ENCODE results near the gene GSK3B.
A peak's percentile ranks its signal among the peaks of the same experiment; 100 is the strongest.

The GSK3B gene

DNA sequence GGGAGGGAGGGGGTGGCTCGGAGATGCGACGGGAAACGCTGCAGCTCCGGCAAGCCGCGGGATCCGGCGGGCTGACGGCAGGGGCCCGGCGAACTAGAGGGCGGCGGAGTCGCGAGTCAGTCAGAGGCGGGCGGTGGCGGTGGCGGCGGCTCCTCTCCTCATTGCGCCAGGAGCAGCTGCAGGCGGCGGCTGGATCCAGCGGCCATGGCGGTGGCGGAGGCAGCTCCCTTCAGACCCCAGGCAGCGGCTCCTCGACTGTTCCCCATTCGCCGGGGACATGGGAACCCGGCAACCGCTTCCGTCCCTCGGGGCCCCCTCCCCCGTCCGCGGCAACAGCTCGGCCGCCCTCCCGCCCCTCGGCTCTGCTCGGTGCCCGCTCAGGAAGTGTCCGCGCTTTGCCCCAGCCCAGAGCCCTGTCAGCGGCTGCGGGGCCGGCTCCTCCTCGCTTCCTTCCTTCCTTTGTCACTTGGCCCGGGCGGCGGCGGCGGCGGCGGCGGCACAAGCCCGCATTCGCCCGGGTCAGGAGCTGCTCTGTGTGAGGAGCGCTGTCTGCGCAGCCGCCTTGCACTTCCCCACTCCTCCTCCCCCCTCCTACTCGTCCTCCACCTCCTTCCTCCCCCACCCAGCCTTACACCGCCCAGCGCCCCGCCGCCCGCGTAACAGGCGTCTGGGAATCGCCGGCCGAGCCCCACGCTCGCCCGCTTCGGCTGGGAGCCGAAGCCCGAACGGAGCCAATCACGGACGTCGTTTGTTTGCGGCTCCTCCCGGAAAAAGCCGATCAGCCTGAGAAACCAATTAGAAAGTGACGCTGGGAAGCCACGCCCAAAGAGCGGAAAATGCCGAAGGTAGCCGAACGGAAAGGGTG is at the start of gene GSK3B:
Gene GSK3B (minus strand): TSS at position 537 of the 865 bp plus-strand sequence. CDS start 1,013 bp downstream, outside the sequence.
- peak; percentile 91 for DNase-seq
- no peak for TF ChIP-seq GATA1 (IDR thresholded peaks at IDR 0.05; ENCODE audit: low read depth, low read length)
- TF ChIP-seq POLR2A (IDR thresholded peaks at IDR 0.05; ENCODE audit: low read length), result no peak

- no peak for TF ChIP-seq POLR2A (IDR thresholded peaks at IDR 0.05; ENCODE audit: low read length)
- no peak for TF ChIP-seq GATA1 (IDR thresholded peaks at IDR 0.05; ENCODE audit: low read depth, low read length)
Observed at GRCh38 chr3:120143676-120144075, 49.4 kb upstream of the GSK3B start.

GRCh38 chr3:120142236-120142635 is 48.0 kb upstream of the GSK3B start:
- no peak for TF ChIP-seq POLR2A (IDR thresholded peaks at IDR 0.05; ENCODE audit: low read length)
- no peak for TF ChIP-seq GATA1 (IDR thresholded peaks at IDR 0.05; ENCODE audit: low read depth, low read length)
- no peak for DNase-seq

More at GRCh38 chr3:120143676-120144075, 49.4 kb upstream of the GSK3B start:
- no peak for DNase-seq

DNA sequence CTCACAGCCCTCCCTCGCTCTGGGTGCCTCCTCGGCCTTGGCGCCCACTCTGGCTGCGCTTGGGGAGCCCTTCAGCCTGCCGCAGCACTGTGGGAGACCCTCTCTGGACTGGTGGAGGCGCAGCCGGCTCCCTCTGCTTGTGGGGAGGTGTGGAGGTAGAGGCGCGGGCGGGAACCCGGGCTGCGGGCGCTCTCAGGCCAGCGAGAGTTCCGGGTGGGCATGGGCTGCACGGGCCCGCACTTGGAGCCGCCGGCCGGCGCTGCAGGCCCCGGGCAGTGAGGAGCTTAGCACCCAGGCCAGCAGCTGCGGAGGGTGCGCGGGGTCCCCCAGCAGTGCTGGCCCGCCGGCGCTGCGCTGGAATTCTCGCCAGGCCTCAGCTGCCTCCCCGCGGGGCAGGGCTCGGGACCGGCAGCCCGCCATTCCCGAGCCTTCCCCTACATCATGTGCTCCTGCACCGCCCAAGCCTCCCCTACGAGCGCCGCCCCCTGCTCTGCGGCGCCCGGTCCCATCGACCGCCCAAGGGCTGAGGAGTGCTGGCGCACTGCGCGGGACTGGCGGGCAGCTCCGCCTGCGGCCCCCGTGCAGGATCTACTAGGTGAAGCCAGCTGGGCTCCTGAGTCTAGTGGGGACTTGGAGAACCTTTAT is 46.0 kb upstream of the GSK3B start:
- no peak for DNase-seq
- no peak for TF ChIP-seq POLR2A (IDR thresholded peaks at IDR 0.05; ENCODE audit: low read length)
- TF ChIP-seq GATA1 (IDR thresholded peaks at IDR 0.05; ENCODE audit: low read depth, low read length), result no peak

DNA sequence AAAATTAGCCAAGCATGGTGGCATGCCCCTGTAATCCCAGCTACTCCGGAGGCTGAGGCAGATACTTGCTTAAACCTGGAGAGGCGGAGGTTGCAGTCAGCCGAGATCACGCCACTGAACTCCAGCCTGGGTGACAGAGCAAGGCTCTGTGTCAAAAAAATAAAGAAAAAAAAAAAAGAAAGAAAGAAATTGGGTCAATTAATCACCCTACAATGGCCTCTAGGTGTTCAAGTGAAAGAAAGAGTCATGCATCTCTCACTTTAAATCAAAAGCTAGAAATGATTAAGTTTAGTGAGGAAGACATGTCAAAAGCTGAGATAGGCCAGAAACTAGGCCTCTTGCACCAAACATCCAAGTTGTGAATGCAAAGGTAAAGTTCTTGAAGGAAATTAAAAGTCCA is 44.9 kb upstream of the GSK3B start:
- no peak for DNase-seq
- TF ChIP-seq GATA1 (IDR thresholded peaks at IDR 0.05; ENCODE audit: low read depth, low read length) (no peak), POLR2A (IDR thresholded peaks at IDR 0.05; ENCODE audit: low read length) (no peak)

DNA sequence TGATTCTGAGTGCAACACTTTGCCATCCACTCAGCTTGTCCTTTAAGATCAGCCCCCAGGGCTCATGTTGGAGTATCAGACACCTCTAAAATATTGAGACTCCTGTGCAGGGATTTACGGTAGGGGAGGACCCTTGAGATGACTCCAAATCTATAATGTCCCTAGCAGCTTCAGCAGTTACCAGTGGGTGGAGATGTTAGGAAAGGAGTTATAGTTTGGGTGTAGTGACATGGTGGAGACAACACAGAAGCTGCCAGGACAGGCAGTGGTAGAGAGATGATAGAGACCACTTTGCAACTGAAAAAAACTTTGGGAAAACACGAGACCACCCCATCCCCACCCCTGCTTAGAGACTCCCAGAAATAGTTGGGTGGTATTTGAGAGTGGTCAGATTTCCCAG is 43.3 kb upstream of the GSK3B start:
- TF ChIP-seq POLR2A (IDR thresholded peaks at IDR 0.05; ENCODE audit: low read length) (no peak), GATA1 (IDR thresholded peaks at IDR 0.05; ENCODE audit: low read depth, low read length) (no peak)
- DNase-seq, result no peak

DNA sequence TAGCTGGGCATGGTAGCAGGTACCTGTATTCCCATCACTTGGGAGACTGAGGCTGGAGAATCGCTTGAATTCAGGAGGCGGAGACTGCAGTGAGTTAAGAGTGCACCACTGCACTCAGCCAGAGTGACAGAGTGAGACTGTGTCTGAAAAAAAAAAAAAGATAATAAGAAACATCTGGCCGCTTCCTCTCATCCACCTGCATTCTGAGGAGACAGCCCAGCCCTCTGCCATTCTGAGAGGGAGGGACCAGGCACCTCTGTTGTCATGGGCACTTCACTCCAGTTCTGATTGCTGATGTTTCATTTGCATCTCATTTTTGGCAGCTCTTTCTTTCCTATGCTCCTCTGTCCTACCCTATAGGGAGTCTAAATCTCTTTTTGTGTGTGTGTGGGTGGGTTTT is 36.4 kb upstream of the GSK3B start:
- TF ChIP-seq POLR2A (IDR thresholded peaks at IDR 0.05; ENCODE audit: low read length) (no peak), GATA1 (IDR thresholded peaks at IDR 0.05; ENCODE audit: low read depth, low read length) (no peak)
- DNase-seq, result no peak

DNA sequence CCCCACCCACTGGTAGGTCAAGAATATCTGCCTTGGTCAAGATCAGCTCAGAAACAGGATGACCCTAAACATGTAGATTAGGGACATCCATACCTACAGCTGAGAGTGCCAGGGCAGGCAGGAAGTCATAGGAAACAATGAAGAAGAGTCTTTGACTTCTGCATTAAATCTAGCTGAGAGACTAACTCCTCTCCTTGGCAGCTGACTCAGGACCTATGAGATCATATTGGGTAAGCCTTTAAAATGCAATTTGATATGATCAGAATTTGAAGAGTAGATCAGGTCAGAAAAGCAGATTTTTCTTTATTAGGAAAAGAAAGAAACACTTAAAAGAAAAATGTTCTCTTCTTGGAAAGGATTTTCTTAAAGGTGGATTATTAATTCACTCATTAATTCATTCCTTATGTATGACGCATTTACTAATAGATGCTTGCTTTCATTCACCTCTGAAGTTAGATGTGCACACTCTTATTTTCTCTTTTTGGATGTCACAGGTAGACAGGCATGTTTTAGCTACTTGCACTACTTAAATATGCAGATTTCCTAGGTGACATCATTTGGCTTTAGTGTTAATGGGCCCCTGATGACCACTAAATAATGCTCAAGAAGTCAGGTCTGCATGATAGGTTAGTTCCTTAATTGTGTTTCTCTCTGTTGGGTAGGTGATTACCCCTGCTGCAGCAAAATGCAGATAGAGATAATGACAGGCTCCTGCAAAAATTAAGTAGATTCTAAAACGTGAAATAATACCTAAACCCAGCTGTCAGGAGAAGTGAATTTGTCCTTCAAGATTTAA is 35.7 kb upstream of the GSK3B start:
- TF ChIP-seq GATA1 (IDR thresholded peaks at IDR 0.05; ENCODE audit: low read depth, low read length) (no peak), POLR2A (IDR thresholded peaks at IDR 0.05; ENCODE audit: low read length) (no peak)
- DNase-seq, result no peak

DNA sequence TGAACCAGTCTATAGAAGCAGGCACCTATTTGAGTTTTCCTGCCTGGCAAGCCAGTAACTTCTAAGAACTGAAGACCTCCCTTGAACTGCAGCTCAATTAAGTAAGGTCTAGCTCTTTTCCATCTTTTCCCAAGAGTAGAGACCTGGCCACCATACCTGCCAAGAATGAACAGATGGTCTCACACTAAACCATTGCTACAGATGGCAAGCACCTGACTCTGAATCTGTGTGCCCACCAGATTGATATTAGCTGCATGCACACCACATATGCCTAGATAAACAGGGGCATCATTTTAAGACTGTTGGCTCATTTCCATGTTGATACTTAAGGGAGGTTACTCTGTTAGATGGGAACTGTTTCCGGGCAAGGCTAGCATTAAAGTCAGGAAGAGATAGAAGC is 34.8 kb upstream of the GSK3B start:
- DNase-seq, result no peak
- no peak for TF ChIP-seq POLR2A (IDR thresholded peaks at IDR 0.05; ENCODE audit: low read length)
- no peak for TF ChIP-seq GATA1 (IDR thresholded peaks at IDR 0.05; ENCODE audit: low read depth, low read length)

DNA sequence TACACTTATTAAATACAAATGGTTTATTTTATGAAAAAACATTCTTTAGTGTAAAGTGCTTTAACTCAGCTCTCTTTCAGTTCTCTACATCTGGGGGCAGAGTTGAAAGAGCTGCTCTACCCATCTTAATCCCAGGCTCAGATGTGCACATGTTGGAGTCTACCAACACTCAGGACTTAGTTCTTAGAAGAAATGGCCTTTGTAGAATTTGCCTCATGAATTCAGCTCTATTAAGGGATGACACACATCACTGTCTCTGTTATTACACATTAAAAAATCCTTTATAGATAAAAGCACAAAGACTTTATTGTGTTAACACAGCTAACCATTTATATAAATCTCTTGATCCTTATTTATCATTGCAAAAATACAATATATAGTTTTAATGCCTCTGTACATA is 31.7 kb upstream of the GSK3B start:
- no peak for DNase-seq
- TF ChIP-seq GATA1 (IDR thresholded peaks at IDR 0.05; ENCODE audit: low read depth, low read length) (no peak), POLR2A (IDR thresholded peaks at IDR 0.05; ENCODE audit: low read length) (no peak)

GRCh38 chr3:120119846-120120510 is 25.7 kb upstream of the GSK3B start:
- no peak for TF ChIP-seq POLR2A (IDR thresholded peaks at IDR 0.05; ENCODE audit: low read length)
- no peak for TF ChIP-seq GATA1 (IDR thresholded peaks at IDR 0.05; ENCODE audit: low read depth, low read length)
- DNase-seq, result no peak

GRCh38 chr3:120114981-120115380 is 20.7 kb upstream of the GSK3B start:
- DNase-seq, result no peak
- TF ChIP-seq POLR2A (IDR thresholded peaks at IDR 0.05; ENCODE audit: low read length) (no peak), GATA1 (IDR thresholded peaks at IDR 0.05; ENCODE audit: low read depth, low read length) (no peak)

DNA sequence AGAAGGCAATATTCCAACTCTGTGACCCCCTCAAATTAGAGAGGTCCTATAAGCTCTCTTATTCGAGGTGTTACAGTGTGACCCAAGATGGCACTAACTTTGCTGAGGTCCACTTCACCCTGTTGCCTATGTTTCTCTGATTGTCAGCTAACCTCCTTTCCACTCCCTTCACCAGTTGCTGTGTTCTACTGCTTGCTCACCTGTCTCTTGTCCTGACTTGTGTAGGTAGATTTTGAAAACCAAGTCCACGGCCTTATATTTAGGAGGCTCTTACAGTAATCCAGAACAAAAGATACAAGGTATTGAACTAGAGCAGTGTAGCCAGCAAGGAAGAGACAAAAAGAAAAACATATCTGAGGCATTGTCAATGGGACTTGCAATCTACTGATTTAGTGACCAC is 20.1 kb upstream of the GSK3B start:
- DNase-seq, result no peak
- TF ChIP-seq GATA1 (IDR thresholded peaks at IDR 0.05; ENCODE audit: low read depth, low read length) (no peak), POLR2A (IDR thresholded peaks at IDR 0.05; ENCODE audit: low read length) (no peak)

Measured in erythroblast (primary cell).